Sigmoid colon (tissue), 4 donors: ENCODE measurements around the gene CIITA.

Experiments used
- CTCF ChIP-seq, 4 experiments: fragments of 450-650 bp in 3 of 4; fragments of 200-600 bp in 1 of 4; IDR thresholded peaks; one replicate each; pipeline ENCODE4 v1.5.1; 2016 to 2019; ENCODE audit warnings: antibody characterized with exemption in 4 of 4, mild to moderate bottlenecking in 3 of 4, moderate library complexity in 2 of 4
- EP300 ChIP-seq, 4 donors: sonication (generic); formaldehyde crosslinking; IDR thresholded peaks; one replicate each; pipeline ENCODE4 v1.6.1; 2017; ENCODE audit warnings: antibody characterized with exemption in 4 of 4
- POLR2A ChIP-seq, 2 donors: fragments of 450-650 bp; IDR thresholded peaks; one replicate each; pipeline ENCODE4 v1.6.1; 2016; ENCODE audit warnings: antibody characterized with exemption in 2 of 2, mild to moderate bottlenecking in 2 of 2, moderate library complexity in 2 of 2
- POLR2AphosphoS5 ChIP-seq, 4 donors: sonication (generic); formaldehyde crosslinking; IDR thresholded peaks; one replicate each; pipeline ENCODE4 v1.6.1; 2017; ENCODE audit warnings: antibody characterized with exemption in 4 of 4

GRCh38 chr16:10906914-10907756, 30.1 kb downstream of the CIITA start:
- TF ChIP-seq CTCF (IDR thresholded peaks at IDR 0.05) (no peak), EP300 (IDR thresholded peaks at IDR 0.05) (no peak), POLR2AphosphoS5 (IDR thresholded peaks at IDR 0.05) (no peak), POLR2A (IDR thresholded peaks at IDR 0.05) (no peak)
